ENCODE measurements around the gene SOCS7. TPM values are rescaled to one million over a fixed set of nuclear protein-coding genes. Genes with fewer than 3 reads are reported as not detected.

SOCS7 gene
- total RNA-seq, 2 experiments from 2014 or later = 18.1 to 21.7 TPM

DNA sequence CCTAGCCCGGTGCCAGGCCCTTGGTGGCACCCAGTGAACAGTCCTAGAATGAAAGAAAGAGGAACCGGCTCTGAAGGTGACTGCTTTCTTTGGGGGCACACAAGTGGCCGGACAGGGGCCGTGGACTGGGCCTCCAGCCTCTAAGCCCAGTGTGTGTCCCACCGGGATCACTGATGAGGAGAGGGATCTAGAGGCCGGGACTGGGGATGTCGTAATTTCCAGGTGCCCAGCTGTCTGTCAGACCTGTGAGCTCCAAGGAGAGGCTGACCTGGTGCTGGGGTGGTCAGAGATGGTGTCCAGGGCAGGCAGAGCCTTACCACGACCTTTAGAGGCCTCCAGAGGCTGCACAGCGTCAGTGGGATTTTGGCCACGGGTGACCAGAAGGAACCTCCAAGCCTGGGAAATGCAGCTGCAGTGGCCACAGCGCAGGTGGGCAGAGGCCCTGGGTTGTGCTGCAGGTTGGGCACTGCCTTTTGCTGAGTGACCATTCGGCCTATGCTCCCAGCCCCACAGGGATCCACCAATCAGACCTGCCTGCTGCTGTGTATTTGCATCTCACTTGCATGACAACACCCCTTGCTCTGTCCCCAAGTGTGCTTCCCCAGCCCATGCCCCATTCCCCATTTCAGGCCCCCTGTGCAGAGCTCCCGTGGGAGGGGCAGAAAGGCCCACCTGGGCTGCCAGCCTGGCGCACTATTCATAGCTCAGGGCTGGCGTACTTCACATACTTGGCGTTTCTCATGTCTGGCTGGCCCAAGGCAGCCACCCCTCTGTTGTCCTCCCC is 89.2 kb downstream of the SOCS7 start:
- Mint-ChIP-seq H3K36me3 (no peaks in the 10 kb centered on the region), H3K27me3 (peaks cover 10% of the 10 kb centered on the region), H3K9me3 (no peaks in the 10 kb centered on the region), H3K4me3 (no peak overlapping the region), H3K27ac (no peak overlapping the region), H3K4me1 (ENCODE audit: low read depth) (peaks cover 5% of the 10 kb centered on the region)
- POLR2A ChIA-PET = no interaction called here
- CTCF ChIA-PET = interaction anchor here (1.3 to 1.4 kb wide), 3 partner anchors 17 to 51 kb away, joined by 3 to 4 read pairs (median 3); no protein-coding TSS in a partner anchor
- intact Hi-C loops (cut with micrococcal nuclease) = loop anchor here (5.0 kb wide), 1 partner anchor 226 kb away; no protein-coding TSS in a partner anchor
- DNase-seq = no peak

DNA sequence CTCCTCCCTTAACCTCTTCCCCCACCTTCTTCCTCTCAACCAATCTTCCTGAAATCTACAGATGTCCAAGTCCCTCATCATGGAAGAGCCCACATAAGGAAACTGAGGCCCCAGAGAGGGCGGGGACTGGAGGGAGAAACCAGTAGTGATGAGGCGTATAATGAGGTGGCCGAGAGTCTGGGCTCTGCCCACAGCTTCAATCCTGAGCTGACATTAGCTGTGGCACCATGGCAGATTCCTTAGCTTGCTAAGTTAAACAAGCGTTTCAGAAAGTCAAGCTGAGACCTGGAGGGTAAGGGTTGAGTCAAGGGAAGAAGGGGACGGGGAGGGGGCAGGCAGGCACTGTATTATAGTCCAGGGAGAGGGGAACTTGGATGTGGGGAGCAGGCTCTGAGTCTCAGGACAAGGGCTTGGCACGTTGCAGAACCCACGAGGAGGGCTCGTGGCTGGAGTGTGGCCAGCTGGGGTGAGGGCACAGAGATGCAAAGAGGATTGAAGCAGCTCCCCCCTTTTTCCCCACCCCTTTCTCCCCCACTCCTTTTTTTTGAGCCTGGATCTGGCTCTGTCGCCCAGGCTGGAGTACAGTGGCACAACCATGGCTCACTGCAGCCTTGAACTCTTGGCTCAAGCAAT is 89.9 kb downstream of the SOCS7 start:
- Mint-ChIP-seq H3K27ac (no peak overlapping the region), H3K9me3 (no peaks in the 10 kb centered on the region), H3K4me3 (no peak overlapping the region), H3K27me3 (peaks cover 10% of the 10 kb centered on the region), H3K36me3 (no peaks in the 10 kb centered on the region), H3K4me1 (ENCODE audit: low read depth) (peaks cover 5% of the 10 kb centered on the region)
- ChIA-PET POLR2A (no interaction called here), CTCF (interaction anchor here (1.1 to 1.4 kb wide), 4 partner anchors 18 to 226 kb away, joined by 3 to 4 read pairs (median 4); no protein-coding TSS in a partner anchor)
- intact Hi-C loops (cut with micrococcal nuclease) = loop anchor here (5.0 kb wide), 1 partner anchor 226 kb away; no protein-coding TSS in a partner anchor
- no peak for DNase-seq

DNA sequence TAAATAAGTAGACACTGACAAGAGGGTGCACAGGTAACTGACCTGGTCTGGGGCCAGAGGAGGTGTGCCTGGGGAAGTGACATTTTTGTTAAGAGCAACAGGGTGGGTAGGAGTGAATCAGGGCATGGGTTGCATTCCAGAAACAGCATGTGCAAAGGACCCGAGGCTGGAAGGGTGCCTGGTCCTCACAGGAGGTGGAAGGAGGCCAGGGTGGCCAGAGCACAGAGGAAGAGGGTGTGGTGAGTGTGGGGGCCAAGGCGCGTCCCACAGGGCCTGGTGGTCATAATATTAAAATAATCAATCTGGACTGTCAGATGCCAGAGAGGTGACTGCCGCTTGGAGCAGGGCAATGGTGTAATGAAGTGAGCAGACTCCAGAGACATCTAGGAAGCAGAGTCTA is 90.9 kb downstream of the SOCS7 start:
- no peak for DNase-seq
- Mint-ChIP-seq H3K4me1 (ENCODE audit: low read depth) (peaks cover 5% of the 10 kb centered on the region), H3K27me3 (peaks cover 10% of the 10 kb centered on the region), H3K27ac (no peak overlapping the region), H3K36me3 (no peaks in the 10 kb centered on the region), H3K9me3 (no peaks in the 10 kb centered on the region), H3K4me3 (no peak overlapping the region)
- intact Hi-C loops (cut with micrococcal nuclease) = loop anchor here (5.0 kb wide), 1 partner anchor 225 kb away; no protein-coding TSS in a partner anchor
- ChIA-PET CTCF (interaction anchor here (1.1 to 1.4 kb wide), 2 partner anchors 33 to 225 kb away, joined by 3 to 4 read pairs; no protein-coding TSS in a partner anchor), POLR2A (no interaction called here)

DNA sequence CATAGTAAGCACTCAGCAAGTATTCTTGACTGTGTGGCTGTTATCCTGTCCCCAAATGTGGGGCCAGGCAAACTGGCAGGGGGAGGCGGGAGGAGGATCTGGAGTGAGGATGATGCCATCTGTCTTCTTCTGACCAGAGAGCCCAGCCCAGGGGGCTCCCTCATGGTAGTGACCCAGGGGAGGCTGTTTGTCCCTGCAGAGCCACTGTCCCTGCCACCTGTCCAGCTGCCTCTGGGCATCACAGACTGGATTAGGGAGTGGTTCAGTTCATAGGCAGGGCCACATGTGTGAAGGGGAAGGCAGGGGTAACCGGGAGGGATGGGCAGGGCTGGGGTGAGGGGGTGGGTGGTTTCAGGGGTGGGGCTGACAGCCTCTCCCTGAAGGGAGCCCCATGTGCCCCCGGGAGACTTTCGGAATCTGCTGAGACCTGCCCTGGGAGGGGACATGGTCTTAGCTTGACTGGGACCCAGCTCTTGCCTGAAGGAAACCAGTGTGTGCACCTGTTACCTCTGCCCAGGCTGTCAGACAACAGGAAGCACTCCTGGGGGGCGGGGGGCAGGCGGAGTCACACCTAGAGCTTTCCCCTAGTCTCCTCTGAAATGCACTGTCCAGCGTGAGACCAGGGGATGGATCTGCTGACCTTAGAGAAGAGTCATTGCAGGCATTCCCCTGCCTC is 91.8 kb downstream of the SOCS7 start:
- intact Hi-C loops (cut with micrococcal nuclease) = loop anchor here (1.0 to 5.0 kb wide), 2 partner anchors 42 to 224 kb away; no protein-coding TSS in a partner anchor
- Mint-ChIP-seq H3K4me3 (no peak overlapping the region), H3K9me3 (no peaks in the 10 kb centered on the region), H3K27me3 (peaks cover 10% of the 10 kb centered on the region), H3K4me1 (ENCODE audit: low read depth) (peaks cover 5% of the 10 kb centered on the region), H3K36me3 (no peaks in the 10 kb centered on the region), H3K27ac (no peak overlapping the region)
- CTCF ChIA-PET = interaction anchor here (0.8 kb wide), 1 partner anchor 12 kb away, joined by 3 read pairs; no protein-coding TSS in a partner anchor
- POLR2A ChIA-PET = no interaction called here
- no peak for DNase-seq

DNA sequence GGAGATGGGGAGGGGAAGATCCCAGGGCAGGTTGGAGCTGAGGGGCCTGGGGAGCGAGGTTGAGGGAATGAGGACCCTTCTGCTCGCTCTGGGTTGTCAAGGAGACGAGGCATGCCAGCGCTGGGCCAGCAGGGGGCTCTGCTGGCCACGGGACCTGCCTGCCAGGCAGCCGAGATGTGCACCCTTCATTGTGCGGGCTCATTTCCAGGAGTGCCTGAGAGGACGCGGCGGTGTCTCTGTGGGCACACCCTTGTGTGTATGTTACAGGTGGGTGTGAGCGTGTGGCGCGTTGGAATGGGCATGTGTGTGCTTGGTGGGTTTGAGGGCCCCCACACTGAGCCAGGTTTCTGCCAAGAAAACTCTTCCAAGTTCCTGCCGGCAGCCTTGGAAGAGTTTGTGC is 92.5 kb downstream of the SOCS7 start:
- Mint-ChIP-seq H3K9me3 (no peaks in the 10 kb centered on the region), H3K4me3 (no peak overlapping the region), H3K36me3 (no peaks in the 10 kb centered on the region), H3K4me1 (ENCODE audit: low read depth) (peaks cover 5% of the 10 kb centered on the region), H3K27ac (no peak overlapping the region), H3K27me3 (peaks cover 10% of the 10 kb centered on the region)
- ChIA-PET CTCF (no interaction called here), POLR2A (interaction anchor here (0.6 kb wide), 1 partner anchor 306 kb away, joined by 3 read pairs; no protein-coding TSS in a partner anchor)
- DNase-seq = peak; percentile 69
- intact Hi-C loops (cut with micrococcal nuclease) = loop anchor here (1.0 to 5.0 kb wide), 2 partner anchors 41 to 223 kb away; no protein-coding TSS in a partner anchor

DNA sequence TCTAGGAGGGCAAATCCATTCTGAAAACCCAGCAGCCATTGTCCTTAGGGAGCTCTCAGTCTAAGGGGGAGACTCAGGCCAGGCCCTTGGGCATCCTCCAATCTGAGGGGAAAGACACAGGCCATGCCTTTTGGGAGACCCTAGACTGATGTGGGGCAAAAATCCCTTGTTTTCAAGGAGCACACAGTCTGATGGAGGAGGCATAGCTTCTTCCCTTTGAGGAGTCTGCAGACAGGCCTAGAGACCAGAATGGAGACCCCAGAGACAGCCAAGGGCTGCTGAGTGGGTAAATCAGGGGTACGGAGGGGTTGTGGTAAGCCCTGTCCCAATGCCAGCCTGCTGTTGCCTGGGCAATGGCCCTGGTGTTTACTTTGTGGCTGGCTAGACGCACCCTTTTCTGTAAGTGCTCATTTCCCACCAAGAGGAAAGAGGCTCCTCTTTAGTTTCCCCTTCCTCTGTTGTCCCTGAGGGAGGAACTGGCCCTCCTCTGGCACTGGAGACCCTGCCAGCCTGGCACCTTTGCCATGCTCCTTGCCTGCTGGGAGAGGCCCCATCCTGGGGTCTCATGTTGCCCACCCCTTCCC is 96.0 kb downstream of the SOCS7 start:
- Mint-ChIP-seq H3K4me1 (ENCODE audit: low read depth) (peaks cover 5% of the 10 kb centered on the region), H3K27ac (no peak overlapping the region), H3K36me3 (no peaks in the 10 kb centered on the region), H3K27me3 (peaks cover 17% of the 10 kb centered on the region), H3K4me3 (no peak overlapping the region), H3K9me3 (no peaks in the 10 kb centered on the region)
- intact Hi-C loops (cut with micrococcal nuclease) = no loop called here
- ChIA-PET CTCF (interaction anchor here (1.0 kb wide), 1 partner anchor 35 kb away, joined by 3 read pairs; no protein-coding TSS in a partner anchor), POLR2A (no interaction called here)
- DNase-seq = no peak

DNA sequence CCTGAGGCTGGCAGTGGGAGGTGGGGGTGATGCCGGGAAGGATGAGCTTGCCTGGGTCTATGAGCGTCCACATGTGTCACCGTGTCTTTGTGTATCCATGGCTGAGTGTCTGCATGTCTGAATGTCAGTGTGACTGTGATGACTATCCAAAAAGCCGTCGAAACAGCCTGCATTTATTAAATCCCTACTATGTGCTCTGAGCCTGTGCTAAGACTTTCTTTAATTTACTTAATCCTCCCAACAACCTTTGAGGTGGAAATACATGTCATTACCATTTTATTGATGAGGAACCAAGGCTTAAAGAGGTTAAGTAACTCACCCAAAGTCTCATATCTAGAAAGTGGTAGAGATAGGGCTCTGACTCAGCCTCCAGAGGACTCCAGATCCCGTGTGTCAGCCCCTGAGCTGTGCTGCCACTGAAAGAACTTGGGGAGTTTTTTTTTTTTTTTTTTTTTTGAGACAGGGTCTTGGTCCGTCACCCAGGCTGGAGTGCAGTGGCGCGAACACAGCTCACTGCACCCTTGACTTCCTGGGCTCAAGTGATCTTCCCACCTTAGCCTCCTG is 96.6 kb downstream of the SOCS7 start:
- Mint-ChIP-seq H3K36me3 (no peaks in the 10 kb centered on the region), H3K4me1 (ENCODE audit: low read depth) (peaks cover 10% of the 10 kb centered on the region), H3K9me3 (no peaks in the 10 kb centered on the region), H3K27me3 (peaks cover 22% of the 10 kb centered on the region), H3K4me3 (no peak overlapping the region), H3K27ac (no peak overlapping the region)
- POLR2A ChIA-PET = no interaction called here
- intact Hi-C loops (cut with micrococcal nuclease) = no loop called here
- no peak for DNase-seq
- CTCF ChIA-PET = interaction anchor here (0.6 kb wide), 1 partner anchor 40 kb away, joined by 4 read pairs; no protein-coding TSS in a partner anchor

DNA sequence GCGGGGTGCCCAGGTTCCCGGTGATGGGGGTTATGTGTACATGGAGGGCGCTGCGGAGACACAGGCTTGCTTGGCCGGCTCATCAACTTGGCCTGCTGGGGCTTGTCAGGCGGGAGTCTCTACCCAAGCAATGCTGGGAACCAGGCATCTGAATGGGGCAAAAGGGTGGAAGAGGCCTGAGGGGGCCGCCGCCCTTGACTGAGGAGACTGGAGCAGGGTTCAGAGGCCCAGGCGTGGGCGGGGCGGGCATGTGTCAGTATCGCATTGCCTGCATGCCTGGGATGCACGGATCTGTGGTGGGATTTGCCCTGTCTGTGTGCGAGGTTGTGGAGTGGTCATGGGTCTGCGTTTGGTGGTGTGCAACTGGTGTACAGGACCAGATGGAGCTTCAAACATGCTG is 97.7 kb downstream of the SOCS7 start:
- Mint-ChIP-seq H3K27me3 (peaks cover 22% of the 10 kb centered on the region), H3K4me1 (ENCODE audit: low read depth) (peaks cover 6% of the 10 kb centered on the region), H3K9me3 (no peaks in the 10 kb centered on the region), H3K4me3 (no peak overlapping the region), H3K36me3 (no peaks in the 10 kb centered on the region), H3K27ac (no peak overlapping the region)
- no peak for DNase-seq
- intact Hi-C loops (cut with micrococcal nuclease) = no loop called here
- POLR2A ChIA-PET = no interaction called here
- CTCF ChIA-PET = no interaction called here

DNA sequence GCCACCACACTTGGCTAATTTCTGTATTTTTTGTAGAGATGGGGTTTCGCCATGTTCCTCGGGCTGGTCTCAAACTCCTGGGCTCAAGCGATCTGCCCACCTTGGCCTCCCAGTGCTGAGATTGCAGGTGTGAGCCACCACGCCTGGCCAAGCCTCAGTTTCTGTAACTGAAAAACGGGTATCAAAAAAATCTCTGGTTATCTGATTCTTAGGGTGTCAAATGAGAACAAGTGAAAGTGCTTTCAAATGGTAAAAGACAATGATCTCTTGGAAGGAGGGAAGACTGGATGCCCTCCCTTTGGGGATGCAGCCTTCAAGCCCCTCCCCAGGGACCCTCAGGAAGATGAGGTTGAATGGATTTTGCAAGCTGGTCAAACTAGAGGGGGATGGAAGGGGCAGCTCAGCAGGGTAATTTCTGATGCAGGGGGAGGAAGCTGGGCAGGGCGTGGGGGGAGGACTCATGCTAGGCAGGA is 98.9 kb downstream of the SOCS7 start:
- no peak overlapping the region for H3K4me3 Mint-ChIP-seq
- no peaks in the 10 kb centered on the region for H3K9me3 Mint-ChIP-seq
- CTCF ChIA-PET = interaction anchor here (1.3 kb wide), 1 partner anchor 217 kb away, joined by 3 read pairs; no protein-coding TSS in a partner anchor
- peaks cover 11% of the 10 kb centered on the region for H3K4me1 Mint-ChIP-seq (ENCODE audit: low read depth)
- POLR2A ChIA-PET = no interaction called here
- H3K27me3 Mint-ChIP-seq = peaks cover 30% of the 10 kb centered on the region
- H3K36me3 Mint-ChIP-seq = no peaks in the 10 kb centered on the region
- no peak for DNase-seq
- intact Hi-C loops (cut with micrococcal nuclease) = no loop called here
- H3K27ac Mint-ChIP-seq = no peak overlapping the region

DNA sequence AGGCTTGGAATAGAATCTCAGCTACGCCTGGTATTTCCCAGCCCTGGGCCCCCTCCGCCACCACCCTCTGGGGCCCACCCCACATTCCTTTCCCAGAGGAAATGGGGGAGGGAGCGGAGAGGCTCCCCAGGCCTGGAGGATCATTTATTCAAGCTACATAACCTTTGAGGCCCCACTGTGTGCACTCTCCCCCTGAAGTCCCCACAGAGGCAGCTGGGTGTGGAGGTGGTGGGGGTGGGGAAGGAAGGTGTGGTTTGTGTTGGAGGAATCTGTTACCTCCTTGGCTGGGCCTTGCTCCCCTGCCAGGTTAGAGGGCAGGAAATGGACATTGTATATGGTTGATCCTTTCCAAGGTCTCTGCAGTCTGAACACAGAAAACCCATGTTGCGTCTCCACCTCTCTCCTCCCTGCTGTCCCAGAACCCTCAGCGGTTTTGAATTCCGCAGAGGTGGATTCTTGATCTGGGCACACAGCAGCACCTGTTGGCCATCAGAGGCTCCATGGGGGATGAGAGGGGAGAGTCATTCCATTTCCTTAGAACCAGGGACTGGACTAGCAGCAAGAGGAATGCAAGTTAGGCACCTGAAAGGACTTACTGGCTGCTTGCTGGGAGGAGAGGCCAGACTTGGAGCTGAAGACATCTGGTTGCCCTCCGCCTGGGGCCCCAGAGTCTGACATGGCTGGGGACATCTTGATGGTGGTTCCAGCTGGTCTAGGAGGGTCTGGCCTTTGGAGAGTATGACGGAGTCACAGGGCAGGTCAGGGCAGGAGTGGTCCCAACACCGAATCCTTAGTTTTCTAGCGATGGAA is 99.6 kb downstream of the SOCS7 start:
- CTCF ChIA-PET = interaction anchor here (1.3 kb wide), 1 partner anchor 217 kb away, joined by 3 read pairs; no protein-coding TSS in a partner anchor

More for the DNA sequence above, 99.6 kb downstream of the SOCS7 start:
- Mint-ChIP-seq H3K27me3 (peaks cover 30% of the 10 kb centered on the region), H3K4me1 (ENCODE audit: low read depth) (peaks cover 11% of the 10 kb centered on the region), H3K27ac (no peak overlapping the region), H3K9me3 (no peaks in the 10 kb centered on the region), H3K4me3 (no peak overlapping the region), H3K36me3 (no peaks in the 10 kb centered on the region)
- DNase-seq = no peak
- intact Hi-C loops (cut with micrococcal nuclease) = no loop called here
- POLR2A ChIA-PET = no interaction called here
